IgD-negative memory B cell (primary cell): Measurements from ENCODE around the gene PHPT1. TPM values are rescaled to one million over a fixed set of nuclear protein-coding genes. Genes with fewer than 3 reads are reported as not detected.
"Not testable (repeated sequence)": the region's sequence is repeated elsewhere in the genome, so short reads cannot be mapped to it uniquely, and the experiment has no call there.

Source experiments
- H3K27ac Mint-ChIP-seq, 3 donors: one replicate each; pipeline ENCODE4 v1.8.0; 2020 to 2022; ENCODE audit warnings: mild to moderate bottlenecking in 3 of 3, mixed read lengths in 3 of 3, moderate library complexity in 1 of 3
- H3K27me3 Mint-ChIP-seq: one replicate; pipeline ENCODE4 v1.8.0; 2021; ENCODE audit warnings: mixed read lengths
- H3K36me3 Mint-ChIP-seq: one replicate; pipeline ENCODE4 v1.8.0; 2020; ENCODE audit warnings: mild to moderate bottlenecking, mixed read lengths
- H3K4me1 Mint-ChIP-seq, 3 donors: one replicate each; pipeline ENCODE4 v1.8.0; 2020 to 2022; ENCODE audit warnings: mixed read lengths in 3 of 3, mild to moderate bottlenecking in 1 of 3
- H3K4me3 Mint-ChIP-seq, 4 donors: one replicate each; pipeline ENCODE4 v1.8.0; 2020 to 2022; ENCODE audit warnings: mild to moderate bottlenecking in 4 of 4, mixed read lengths in 4 of 4, moderate library complexity in 3 of 4
- H3K9me3 Mint-ChIP-seq, 3 donors: one replicate each; pipeline ENCODE4 v1.8.0; 2020 to 2021; ENCODE audit warnings: mixed read lengths in 3 of 3, mild to moderate bottlenecking in 1 of 3
- polyA plus RNA-seq: library from polyadenylated mRNA; unstranded; fragments of 300-500 nt; fragmentation: Illumina TruSeq; gene quantifications from one replicate; pipeline ENCODE4 v1.2.3, GENCODE V29; 2021

The PHPT1 gene
- polyA plus RNA-seq, 1 donor from 2014 or later, result 91.6 TPM

DNA sequence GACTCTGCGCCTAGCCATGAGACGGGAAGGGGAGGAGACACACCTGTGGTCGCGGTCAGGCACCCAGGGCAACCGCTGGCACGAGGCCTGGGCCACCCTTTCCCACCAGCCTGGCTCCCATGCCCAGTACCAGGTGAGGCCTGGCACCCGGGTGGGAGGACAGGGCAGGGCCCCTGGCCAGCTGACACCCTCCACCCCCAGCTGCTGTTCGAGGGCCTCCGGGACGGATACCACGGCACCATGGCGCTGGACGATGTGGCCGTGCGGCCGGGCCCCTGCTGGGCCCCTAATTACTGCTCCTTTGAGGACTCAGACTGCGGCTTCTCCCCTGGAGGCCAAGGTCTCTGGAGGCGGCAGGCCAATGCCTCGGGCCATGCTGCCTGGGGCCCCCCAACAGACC, 8.0 kb downstream of the PHPT1 start:
- Mint-ChIP-seq H3K4me3 (no peak overlapping the region), H3K9me3 (no peaks in the 10 kb centered on the region), H3K4me1 (peaks cover 0 to 3% (median 0%) of the 10 kb centered on the region in 3 donors), H3K27me3 (no peaks in the 10 kb centered on the region), H3K27ac (no peak overlapping the region), H3K36me3 (no peaks in the 10 kb centered on the region)

- Mint-ChIP-seq H3K4me1 (peaks cover 0 to 3% (median 0%) of the 10 kb centered on the region in 3 donors), H3K4me3 (no peak overlapping the region), H3K27ac (no peak overlapping the region), H3K9me3 (no peaks in the 10 kb centered on the region), H3K36me3 (no peaks in the 10 kb centered on the region), H3K27me3 (no peaks in the 10 kb centered on the region)
These were observed 8.6 kb downstream of the PHPT1 start for GRCh38 chr9:136857581-136858412.

- Mint-ChIP-seq H3K4me1 (peaks cover 0 to 3% (median 0%) of the 10 kb centered on the region in 3 donors), H3K27me3 (no peaks in the 10 kb centered on the region), H3K36me3 (no peaks in the 10 kb centered on the region), H3K27ac (no peak overlapping the region), H3K4me3 (no peak overlapping the region), H3K9me3 (no peaks in the 10 kb centered on the region)
These were observed 9.2 kb downstream of the PHPT1 start for GRCh38 chr9:136858452-136858843.

- Mint-ChIP-seq H3K36me3 (no peaks in the 10 kb centered on the region), H3K4me3 (no peak overlapping the region), H3K9me3 (no peaks in the 10 kb centered on the region), H3K27me3 (no peaks in the 10 kb centered on the region), H3K4me1 (peaks cover 0 to 4% (median 4%) of the 10 kb centered on the region in 3 donors), H3K27ac (no peak overlapping the region)
These were observed 9.9 kb downstream of the PHPT1 start for GRCh38 chr9:136858844-136859757.

- H3K36me3 Mint-ChIP-seq, result no peaks in the 10 kb centered on the region
- H3K4me3 Mint-ChIP-seq, result peak overlapping the region in 1 of 4 donors; percentile 75
- H3K9me3 Mint-ChIP-seq, result no peaks in the 10 kb centered on the region
- H3K27me3 Mint-ChIP-seq, result no peaks in the 10 kb centered on the region
- peak overlapping the region in 2 of 3 donors; percentile 35 to 53 for H3K27ac Mint-ChIP-seq
- peaks cover 0 to 9% (median 7%) of the 10 kb centered on the region in 3 donors for H3K4me1 Mint-ChIP-seq
These were observed 11.3 kb downstream of the PHPT1 start for GRCh38 chr9:136860529-136860928.

- H3K36me3 Mint-ChIP-seq, result no peaks in the 10 kb centered on the region
- no peaks in the 10 kb centered on the region for H3K27me3 Mint-ChIP-seq
- peaks cover 0 to 9% (median 9%) of the 10 kb centered on the region in 3 donors for H3K4me1 Mint-ChIP-seq
- H3K4me3 Mint-ChIP-seq, result peak overlapping the region in 1 of 4 donors; percentile 75
- peak overlapping the region in 1 of 3 donors; percentile 25 for H3K27ac Mint-ChIP-seq
- no peaks in the 10 kb centered on the region for H3K9me3 Mint-ChIP-seq
These were observed 12.0 kb downstream of the PHPT1 start for GRCh38 chr9:136860933-136861873.

- Mint-ChIP-seq H3K9me3 (no peaks in the 10 kb centered on the region), H3K4me3 (peak overlapping the region in 1 of 4 donors; percentile 68), H3K36me3 (no peaks in the 10 kb centered on the region), H3K4me1 (peaks cover 0 to 9% (median 9%) of the 10 kb centered on the region in 3 donors), H3K27ac (peak overlapping the region in 2 of 3 donors; percentile 25 to 40), H3K27me3 (no peaks in the 10 kb centered on the region)
These were observed 12.8 kb downstream of the PHPT1 start for GRCh38 chr9:136861874-136862457.

GRCh38 chr9:136862849-136863622, 13.8 kb downstream of the PHPT1 start:
- Mint-ChIP-seq H3K36me3 (no peaks in the 10 kb centered on the region), H3K27me3 (no peaks in the 10 kb centered on the region), H3K4me3 (peak overlapping the region in 1 of 4 donors; percentile 68), H3K9me3 (no peaks in the 10 kb centered on the region), H3K4me1 (peaks cover 0 to 11% (median 9%) of the 10 kb centered on the region in 3 donors), H3K27ac (peak overlapping the region in 1 of 3 donors; percentile 85)

GRCh38 chr9:136863623-136864273, 14.5 kb downstream of the PHPT1 start:
- Mint-ChIP-seq H3K9me3 (no peaks in the 10 kb centered on the region), H3K36me3 (no peaks in the 10 kb centered on the region), H3K27me3 (no peaks in the 10 kb centered on the region), H3K4me3 (peak overlapping the region in 2 of 4 donors; percentile 12 to 68), H3K4me1 (peaks cover 0 to 11% (median 9%) of the 10 kb centered on the region in 3 donors), H3K27ac (peak overlapping the region; percentile 39 to 85 (median 50))

GRCh38 chr9:136865041-136865767, 16.0 kb downstream of the PHPT1 start:
- Mint-ChIP-seq H3K36me3 (no peaks in the 10 kb centered on the region), H3K27me3 (no peaks in the 10 kb centered on the region), H3K27ac (peak overlapping the region in 1 of 3 donors; percentile 95), H3K4me3 (peak overlapping the region; percentile 65 to 95 (median 83)), H3K4me1 (peaks cover 0 to 11% (median 9%) of the 10 kb centered on the region in 3 donors), H3K9me3 (no peaks in the 10 kb centered on the region)

- Mint-ChIP-seq H3K36me3 (no peaks in the 10 kb centered on the region), H3K4me1 (peaks cover 0 to 9% (median 8%) of the 10 kb centered on the region in 3 donors), H3K4me3 (peak overlapping the region; percentile 43 to 95 (median 90)), H3K27ac (peak overlapping the region in 1 of 3 donors; percentile 12), H3K27me3 (no peaks in the 10 kb centered on the region), H3K9me3 (no peaks in the 10 kb centered on the region)
These were observed 16.5 kb downstream of the PHPT1 start for GRCh38 chr9:136865768-136866103.

- not testable (repeated sequence) for H3K4me1 Mint-ChIP-seq, H3K27ac Mint-ChIP-seq, H3K36me3 Mint-ChIP-seq, H3K9me3 Mint-ChIP-seq, H3K27me3 Mint-ChIP-seq
- peak overlapping the region; percentile 73 to 88 (median 80) for H3K4me3 Mint-ChIP-seq
These were observed 17.8 kb downstream of the PHPT1 start for GRCh38 chr9:136866898-136867421.
